Measurements from ENCODE around the gene PLEKHA7. TPM values are rescaled to one million over a fixed set of nuclear protein-coding genes. Genes with fewer than 3 reads are reported as not detected.

The PLEKHA7 gene
- total RNA-seq, 1 experiment from 2014 or later: 7.2 TPM

DNA sequence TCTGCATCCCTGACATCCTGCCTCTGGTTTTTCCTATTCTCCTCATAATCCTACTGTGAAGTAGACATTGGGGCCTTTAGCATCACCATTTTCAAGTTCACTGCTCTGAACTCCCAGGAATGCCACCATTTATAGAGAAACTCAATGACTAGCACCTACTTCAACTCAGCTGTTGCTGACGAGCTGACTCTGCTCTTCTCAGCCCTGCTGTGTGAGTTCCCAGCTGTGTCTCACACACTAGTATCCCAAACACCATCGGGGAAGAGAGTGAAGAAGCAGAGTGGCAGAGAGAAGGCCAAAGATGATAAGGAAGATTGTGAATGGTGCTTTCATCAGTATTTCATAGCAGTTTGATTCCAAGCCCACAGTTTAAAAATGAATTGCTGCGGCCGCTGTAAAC lies 71.9 kb downstream of the PLEKHA7 start:
- no peak for TF ChIP-seq CBX3 (IDR thresholded peaks at IDR 0.05; ENCODE audit: low read depth)
- TF ChIP-seq, protein P1, sequence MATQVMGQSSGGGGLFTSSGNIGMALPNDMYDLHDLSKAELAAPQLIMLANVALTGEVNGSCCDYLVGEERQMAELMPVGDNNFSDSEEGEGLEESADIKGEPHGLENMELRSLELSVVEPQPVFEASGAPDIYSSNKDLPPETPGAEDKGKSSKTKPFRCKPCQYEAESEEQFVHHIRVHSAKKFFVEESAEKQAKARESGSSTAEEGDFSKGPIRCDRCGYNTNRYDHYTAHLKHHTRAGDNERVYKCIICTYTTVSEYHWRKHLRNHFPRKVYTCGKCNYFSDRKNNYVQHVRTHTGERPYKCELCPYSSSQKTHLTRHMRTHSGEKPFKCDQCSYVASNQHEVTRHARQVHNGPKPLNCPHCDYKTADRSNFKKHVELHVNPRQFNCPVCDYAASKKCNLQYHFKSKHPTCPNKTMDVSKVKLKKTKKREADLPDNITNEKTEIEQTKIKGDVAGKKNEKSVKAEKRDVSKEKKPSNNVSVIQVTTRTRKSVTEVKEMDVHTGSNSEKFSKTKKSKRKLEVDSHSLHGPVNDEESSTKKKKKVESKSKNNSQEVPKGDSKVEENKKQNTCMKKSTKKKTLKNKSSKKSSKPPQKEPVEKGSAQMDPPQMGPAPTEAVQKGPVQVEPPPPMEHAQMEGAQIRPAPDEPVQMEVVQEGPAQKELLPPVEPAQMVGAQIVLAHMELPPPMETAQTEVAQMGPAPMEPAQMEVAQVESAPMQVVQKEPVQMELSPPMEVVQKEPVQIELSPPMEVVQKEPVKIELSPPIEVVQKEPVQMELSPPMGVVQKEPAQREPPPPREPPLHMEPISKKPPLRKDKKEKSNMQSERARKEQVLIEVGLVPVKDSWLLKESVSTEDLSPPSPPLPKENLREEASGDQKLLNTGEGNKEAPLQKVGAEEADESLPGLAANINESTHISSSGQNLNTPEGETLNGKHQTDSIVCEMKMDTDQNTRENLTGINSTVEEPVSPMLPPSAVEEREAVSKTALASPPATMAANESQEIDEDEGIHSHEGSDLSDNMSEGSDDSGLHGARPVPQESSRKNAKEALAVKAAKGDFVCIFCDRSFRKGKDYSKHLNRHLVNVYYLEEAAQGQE (IDR thresholded peaks at IDR 0.05; ENCODE audit: low read depth): no peak
- TF ChIP-seq, protein P2, sequence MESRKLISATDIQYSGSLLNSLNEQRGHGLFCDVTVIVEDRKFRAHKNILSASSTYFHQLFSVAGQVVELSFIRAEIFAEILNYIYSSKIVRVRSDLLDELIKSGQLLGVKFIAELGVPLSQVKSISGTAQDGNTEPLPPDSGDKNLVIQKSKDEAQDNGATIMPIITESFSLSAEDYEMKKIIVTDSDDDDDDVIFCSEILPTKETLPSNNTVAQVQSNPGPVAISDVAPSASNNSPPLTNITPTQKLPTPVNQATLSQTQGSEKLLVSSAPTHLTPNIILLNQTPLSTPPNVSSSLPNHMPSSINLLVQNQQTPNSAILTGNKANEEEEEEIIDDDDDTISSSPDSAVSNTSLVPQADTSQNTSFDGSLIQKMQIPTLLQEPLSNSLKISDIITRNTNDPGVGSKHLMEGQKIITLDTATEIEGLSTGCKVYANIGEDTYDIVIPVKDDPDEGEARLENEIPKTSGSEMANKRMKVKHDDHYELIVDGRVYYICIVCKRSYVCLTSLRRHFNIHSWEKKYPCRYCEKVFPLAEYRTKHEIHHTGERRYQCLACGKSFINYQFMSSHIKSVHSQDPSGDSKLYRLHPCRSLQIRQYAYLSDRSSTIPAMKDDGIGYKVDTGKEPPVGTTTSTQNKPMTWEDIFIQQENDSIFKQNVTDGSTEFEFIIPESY (IDR thresholded peaks at IDR 0.05; ENCODE audit: extremely low read depth, insufficient replicate concordance, low read length): no peak
- no peak for TF ChIP-seq SIN3A (IDR thresholded peaks at IDR 0.05; ENCODE audit: low read depth)
- no peak for TF ChIP-seq ZFX (IDR thresholded peaks at IDR 0.05)
- TF ChIP-seq EGR1 (IDR thresholded peaks at IDR 0.05; ENCODE audit: low read depth): no peak
- TF ChIP-seq CEBPB (IDR thresholded peaks at IDR 0.05; ENCODE audit: low read depth): no peak
- TF ChIP-seq RAD21 (IDR thresholded peaks at IDR 0.05; ENCODE audit: low read depth): no peak
- no peak for TF ChIP-seq POLR2A (IDR thresholded peaks at IDR 0.05; ENCODE audit: borderline replicate concordance, extremely low read depth, insufficient read depth, insufficient read length)
- no peak for TF ChIP-seq YY1 (IDR thresholded peaks at IDR 0.05; ENCODE audit: extremely low read depth, insufficient replicate concordance, low read depth, low read length)
- TF ChIP-seq, protein P3, sequence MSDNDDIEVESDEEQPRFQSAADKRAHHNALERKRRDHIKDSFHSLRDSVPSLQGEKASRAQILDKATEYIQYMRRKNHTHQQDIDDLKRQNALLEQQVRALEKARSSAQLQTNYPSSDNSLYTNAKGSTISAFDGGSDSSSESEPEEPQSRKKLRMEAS (IDR thresholded peaks at IDR 0.05): no peak
- no peak for TF ChIP-seq POLR2AphosphoS5 (IDR thresholded peaks at IDR 0.05; ENCODE audit: low read depth, low read length)
- TF ChIP-seq JUND (IDR thresholded peaks at IDR 0.05): no peak
- ATAC-seq (no peak), DNase-seq (ENCODE audit: low read depth, low spot score) (no peak)
- H3K4me3 ChIP-seq (replicated peaks in 1 of 2; ENCODE audit: low read depth in 1 of 2, low read length in 2 of 2): no peak overlapping the region
- no peak overlapping the region for H3K4me2 ChIP-seq (ENCODE audit: low read length)
- no peaks in the 10 kb centered on the region for H3K79me2 ChIP-seq (ENCODE audit: insufficient read depth, low read length)
- H4K20me1 ChIP-seq (ENCODE audit: insufficient read depth): no peaks in the 10 kb centered on the region
- H3K27ac ChIP-seq (ENCODE audit: low read depth, low read length): no peak overlapping the region
- no peaks in the 10 kb centered on the region for H3K9me2 ChIP-seq (ENCODE audit: insufficient read depth)
- no peaks in the 10 kb centered on the region for H3K27me3 ChIP-seq (ENCODE audit: insufficient read depth, low read length)
- H3K36me3 ChIP-seq (ENCODE audit: control insufficient read depth in 1 of 2, insufficient read depth in 2 of 2, low read length in 2 of 2): no peaks in the 10 kb centered on the region
- H3K9ac ChIP-seq (ENCODE audit: low read length): no peak overlapping the region
- H3K4me1 ChIP-seq (ENCODE audit: control insufficient read depth in 1 of 2, insufficient read depth in 2 of 2, low read length in 2 of 2): no peaks in the 10 kb centered on the region; a peak in 1 of 4 replicates
- CTCF ChIA-PET: no interaction called here
- no TSS peak for BruUV-seq (replicated peaks)
- no peak overlapping the region for H2AFZ ChIP-seq (ENCODE audit: low read depth, low read length, poor library complexity, severe bottlenecking)
- RAD21 ChIA-PET (ENCODE audit: low non-redundant PET in 1 of 2, low total read pairs in 2 of 2, uncharacterized antibody in 2 of 2, unreplicated experiment in 2 of 2): no interaction called here
- POLR2A ChIA-PET: no interaction called here
- H3K9me3 ChIP-seq (ENCODE audit: control insufficient read depth in 1 of 2, insufficient read depth in 1 of 2, low read depth in 1 of 2, low read length in 2 of 2): no peaks in the 10 kb centered on the region
- intact Hi-C loops (cut with micrococcal nuclease): loop anchor here (10.0 kb wide), 1 partner anchor 562 kb away; no protein-coding TSS in a partner anchor
